Left lobe of liver (tissue), 2 donors: ENCODE results near the gene MAZ. TPM values are rescaled to one million over a fixed set of nuclear protein-coding genes. Genes with fewer than 3 reads are reported as not detected.
A peak's percentile ranks its signal among the peaks of the same experiment; 100 is the strongest.
"Not testable (repeated sequence)": the region's sequence is repeated elsewhere in the genome, so short reads cannot be mapped to it uniquely, and the experiment has no call there.

ENCODE experiments used
- ATAC-seq: fragments of 200-7000 bp; cut with Tn5 transposase; one replicate; pipeline ENCODE4 v1.9.1; 2020; ENCODE audit warnings: mild to moderate bottlenecking, moderate library complexity
- DNase-seq: peaks from one replicate; pipeline ENCODE4 v3.0.0-alpha.2; 2020; ENCODE audit warnings: low spot score
- total RNA-seq: library from RNA; stranded (reverse); gene quantifications from one replicate; pipeline ENCODE4 v1.2.1, GENCODE V29; 2021
- donor health status: DM: no; HTN: no; CAD: no; lungs with moderate emphysema.
- donor health status: DM: no; HTN: yes; CAD: no.

MAZ gene
- total RNA-seq, 1 donor from 2014 or later: 101 TPM

DNA sequence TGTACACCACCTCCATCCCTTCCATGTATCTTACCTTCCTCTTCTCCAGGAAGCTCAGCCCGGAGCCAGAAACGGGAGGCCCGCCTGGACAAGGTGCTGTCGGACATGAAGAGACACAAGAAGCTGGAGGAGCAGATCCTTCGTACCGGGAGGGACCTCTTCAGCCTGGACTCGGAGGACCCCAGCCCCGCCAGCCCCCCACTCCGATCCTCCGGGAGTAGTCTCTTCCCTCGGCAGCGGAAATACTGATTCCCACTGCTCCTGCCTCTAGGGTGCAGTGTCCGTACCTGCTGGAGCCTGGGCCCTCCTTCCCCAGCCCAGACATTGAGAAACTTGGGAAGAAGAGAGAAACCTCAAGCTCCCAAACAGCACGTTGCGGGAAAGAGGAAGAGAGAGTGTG lies 13.2 kb downstream of the MAZ start:
- no peak for DNase-seq
- no peak for ATAC-seq

DNA sequence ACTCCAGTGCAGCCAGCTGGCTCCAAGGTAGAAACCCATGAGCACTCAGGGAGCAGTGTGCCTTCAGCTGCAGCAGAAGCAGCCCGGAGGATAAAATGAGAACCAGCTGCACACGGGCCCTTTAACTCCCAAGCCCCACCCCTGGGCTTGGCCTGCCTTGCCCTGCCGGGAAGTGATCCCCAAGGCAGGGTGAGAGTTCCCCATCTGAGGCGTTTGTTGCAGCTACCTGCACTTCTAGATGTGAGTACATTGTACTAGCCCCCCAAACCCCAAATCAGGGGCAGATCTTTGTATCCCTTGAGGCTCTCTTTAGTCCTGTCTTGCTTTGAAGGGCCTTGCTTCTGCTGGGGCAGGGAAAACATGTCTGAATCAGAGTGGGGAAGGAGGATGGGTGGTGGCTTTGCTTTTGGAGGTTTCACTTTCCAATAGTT lies 14.0 kb downstream of the MAZ start, which contains the start of gene MVP:
Gene MVP, plus strand, starts transcription at position 192 of the 431 bp plus-strand sequence. CDS start 10,088 bp downstream, outside the sequence.
- DNase-seq: peak; percentile 76
- peak; percentile 51 for ATAC-seq

DNA sequence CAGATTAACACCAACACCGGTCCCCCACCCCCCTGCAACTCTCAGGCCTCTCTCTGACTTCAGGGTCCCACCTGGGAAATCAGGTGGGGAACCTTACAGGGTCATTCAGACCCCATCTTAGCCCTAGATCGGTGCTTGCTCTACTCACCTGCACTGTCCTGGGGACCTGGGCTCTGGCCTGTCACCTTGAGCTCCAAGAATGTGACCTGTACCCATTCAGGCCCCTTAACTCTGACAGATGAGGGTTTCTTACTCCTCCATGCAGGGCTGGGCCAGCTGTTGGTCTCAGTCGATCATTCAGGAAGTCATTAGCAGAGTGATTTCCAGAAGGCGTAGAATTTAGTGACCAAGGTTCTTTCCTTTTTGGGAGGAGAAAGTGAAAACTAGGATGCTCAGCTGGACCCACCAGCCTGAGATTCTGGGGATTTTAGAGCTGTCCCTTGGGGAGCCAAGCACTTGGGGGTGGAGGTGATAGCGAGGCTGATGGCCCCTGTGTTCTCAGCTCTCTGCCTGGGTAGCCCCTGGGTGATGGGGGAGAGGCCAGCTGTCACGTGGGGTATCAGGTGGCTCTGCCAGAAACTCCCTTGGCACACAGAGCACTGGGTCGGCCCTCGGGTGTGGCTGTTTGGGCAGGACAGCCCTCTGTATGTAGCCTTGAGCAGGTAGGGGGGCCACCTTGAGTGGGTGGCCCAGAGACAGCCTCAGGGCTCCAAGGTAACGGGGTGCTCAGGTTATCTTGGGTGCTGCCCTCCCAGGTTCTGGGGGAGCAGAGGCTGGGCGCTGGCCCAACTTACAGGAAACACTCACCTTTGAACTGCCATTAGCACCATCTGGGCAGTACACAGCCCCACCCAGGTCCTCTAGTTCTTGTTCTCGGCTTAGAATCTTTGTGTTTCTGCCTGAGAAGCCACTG lies 14.7 kb downstream of the MAZ start:
- DNase-seq (peak; percentile 74), ATAC-seq (peak; percentile 59)

GRCh38 chr16:29821643-29822115 lies 15.3 kb downstream of the MAZ start:
- no peak for DNase-seq
- no peak for ATAC-seq

DNA sequence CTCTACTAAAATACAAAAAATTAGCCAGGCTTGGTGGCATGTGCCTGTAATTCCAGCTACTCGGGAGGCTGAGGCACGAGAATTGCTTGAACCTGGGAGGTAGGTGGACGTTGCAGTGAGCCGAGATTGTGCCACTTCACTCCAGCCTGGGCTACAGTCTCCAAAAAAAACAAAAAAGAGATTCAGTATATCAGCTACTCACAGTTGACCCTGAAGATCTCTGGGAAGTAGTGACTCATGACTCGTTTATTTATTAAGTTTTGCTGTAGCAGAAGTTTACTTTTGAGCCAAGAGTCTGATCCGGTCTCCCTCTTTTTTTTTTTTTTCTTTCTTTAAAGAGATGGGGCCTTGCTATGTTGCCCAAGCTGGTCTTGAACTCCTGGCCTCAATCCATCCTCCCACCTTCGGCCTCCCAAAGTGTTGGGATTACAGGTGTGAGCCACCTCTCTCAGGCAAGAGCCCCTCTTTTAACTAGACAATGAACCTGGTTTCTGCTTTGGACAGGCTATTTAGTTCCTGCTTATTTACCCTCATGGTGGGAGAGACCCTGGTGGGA lies 18.3 kb downstream of the MAZ start:
- ATAC-seq (no peak), DNase-seq (no peak)

DNA sequence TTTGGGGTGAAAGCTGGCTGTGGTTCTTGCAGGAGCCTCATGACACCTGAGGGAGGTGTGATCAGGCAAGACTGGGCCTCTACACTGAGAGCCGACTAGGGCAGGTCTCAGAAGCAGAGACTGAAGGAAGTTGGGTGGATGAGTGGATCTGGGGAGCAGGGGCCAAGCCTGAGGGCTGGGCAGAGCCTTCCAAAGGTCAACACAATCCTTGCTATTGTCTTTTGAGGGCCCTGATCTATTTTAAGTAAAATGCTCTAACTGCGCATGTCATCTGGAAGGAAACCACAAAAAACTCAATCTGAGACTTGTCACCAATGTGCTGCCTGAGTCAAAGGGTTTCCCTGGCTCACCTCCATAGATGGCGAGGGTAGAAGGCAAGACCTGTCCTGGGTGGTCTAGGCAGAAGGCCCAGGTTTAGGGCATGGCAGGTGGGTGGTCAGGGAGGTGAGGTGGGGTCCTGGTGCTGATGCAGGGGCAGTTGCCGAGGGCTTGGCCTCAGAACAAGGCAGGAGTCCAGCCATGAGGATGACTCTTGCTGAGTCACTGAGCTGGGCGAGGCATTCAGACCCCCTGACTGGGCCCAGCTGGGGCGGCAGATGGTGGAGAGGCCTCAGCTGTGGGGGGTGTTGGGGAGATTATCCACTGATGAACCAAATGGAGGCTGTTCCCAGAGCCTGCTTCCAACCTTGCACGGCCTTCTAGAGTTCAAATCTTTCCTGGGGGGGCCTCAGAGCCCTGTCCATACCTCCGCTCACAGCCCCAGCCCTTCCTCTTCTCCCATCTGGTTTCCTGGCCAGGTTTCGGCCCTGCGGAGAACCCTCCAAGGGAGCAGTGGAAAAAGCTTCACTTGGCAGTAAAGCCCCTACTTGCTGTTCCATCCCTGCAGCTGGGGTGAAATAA lies 19.1 kb downstream of the MAZ start:
- ATAC-seq (no peak), DNase-seq (no peak)

DNA sequence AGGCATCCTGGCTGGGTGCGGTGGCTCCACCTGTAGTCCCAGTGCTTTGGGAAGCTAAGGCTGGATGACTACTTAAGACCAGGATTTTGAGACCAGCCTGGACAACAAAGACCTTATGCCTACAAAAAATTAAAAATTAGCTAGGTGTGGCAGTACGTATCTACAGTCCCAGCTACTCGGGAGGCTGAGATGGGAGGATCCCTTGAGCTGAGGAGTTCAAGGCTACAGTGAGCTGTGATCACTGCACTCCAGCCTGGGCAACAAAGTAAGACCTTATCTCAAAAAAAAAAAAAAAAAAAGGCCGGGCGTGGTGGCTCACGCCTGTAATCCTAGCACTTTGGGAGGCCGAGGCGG lies 20.0 kb downstream of the MAZ start:
- DNase-seq (no peak), ATAC-seq (no peak)

DNA sequence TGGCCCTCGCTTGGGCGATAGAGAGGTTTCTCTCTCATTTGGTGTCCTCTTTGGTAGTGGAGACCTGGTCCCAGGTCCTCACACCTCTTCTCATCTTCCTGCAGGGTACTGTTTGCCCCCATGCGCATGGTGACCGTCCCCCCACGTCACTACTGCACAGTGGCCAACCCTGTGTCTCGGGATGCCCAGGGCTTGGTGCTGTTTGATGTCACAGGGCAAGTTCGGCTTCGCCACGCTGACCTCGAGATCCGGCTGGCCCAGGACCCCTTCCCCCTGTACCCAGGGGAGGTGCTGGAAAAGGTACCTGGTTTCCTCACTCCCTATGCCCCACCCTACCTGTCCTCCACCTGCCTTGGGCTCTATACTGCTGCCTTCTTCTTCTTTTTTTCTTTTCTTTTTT lies 24.4 kb downstream of the MAZ start:
- ATAC-seq: no peak
- no peak for DNase-seq

DNA sequence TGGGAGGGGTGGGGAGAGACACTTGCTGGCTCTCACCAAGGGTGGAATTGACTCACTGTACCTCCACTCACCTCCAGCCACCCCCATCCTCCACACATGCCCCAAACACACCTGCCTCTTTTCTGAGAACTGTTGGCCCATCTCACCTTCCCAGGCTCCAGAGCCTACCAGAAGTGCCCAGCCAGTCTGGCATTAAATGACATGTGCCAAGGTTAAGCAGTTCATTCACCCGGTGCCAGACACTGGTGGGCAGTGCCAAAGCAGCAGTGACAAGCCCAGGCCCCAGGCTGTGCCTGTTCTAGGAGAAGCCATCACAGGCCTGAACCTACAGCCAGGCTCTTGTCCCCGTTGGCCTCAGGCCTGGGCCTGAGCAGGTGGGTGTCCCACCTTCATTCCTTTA lies 25.2 kb downstream of the MAZ start:
- ATAC-seq: peak; percentile 78
- peak; percentile 64 for DNase-seq

DNA sequence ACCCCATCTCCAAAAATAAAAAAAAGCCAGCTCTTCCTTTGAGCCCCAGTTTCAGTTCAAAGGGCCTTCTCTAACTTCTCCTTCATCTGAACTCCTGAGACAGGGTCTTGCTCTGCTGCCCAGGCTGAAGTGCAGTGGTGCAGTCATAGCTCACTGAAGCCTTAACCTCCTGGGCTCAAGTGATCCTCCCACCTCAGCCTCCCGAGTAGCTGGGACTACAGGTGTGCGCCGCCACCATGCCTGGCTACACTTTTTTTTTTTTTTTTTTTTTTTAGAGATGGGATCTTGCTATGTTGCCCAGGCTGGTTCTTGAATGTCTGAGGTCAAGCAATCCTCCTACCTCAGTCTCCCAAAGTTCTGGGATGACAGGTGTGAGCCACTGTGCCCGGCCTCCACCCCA lies 26.9 kb downstream of the MAZ start:
- not testable (repeated sequence) for ATAC-seq, DNase-seq

GRCh38 chr16:29834079-29834478 lies 27.8 kb downstream of the MAZ start:
- DNase-seq (no peak), ATAC-seq (no peak)

- ATAC-seq: no peak
- no peak for DNase-seq
Measured at GRCh38 chr16:29835926-29836325, 29.6 kb downstream of the MAZ start.

GRCh38 chr16:29836623-29837022 lies 30.3 kb downstream of the MAZ start:
- DNase-seq: no peak
- no peak for ATAC-seq

DNA sequence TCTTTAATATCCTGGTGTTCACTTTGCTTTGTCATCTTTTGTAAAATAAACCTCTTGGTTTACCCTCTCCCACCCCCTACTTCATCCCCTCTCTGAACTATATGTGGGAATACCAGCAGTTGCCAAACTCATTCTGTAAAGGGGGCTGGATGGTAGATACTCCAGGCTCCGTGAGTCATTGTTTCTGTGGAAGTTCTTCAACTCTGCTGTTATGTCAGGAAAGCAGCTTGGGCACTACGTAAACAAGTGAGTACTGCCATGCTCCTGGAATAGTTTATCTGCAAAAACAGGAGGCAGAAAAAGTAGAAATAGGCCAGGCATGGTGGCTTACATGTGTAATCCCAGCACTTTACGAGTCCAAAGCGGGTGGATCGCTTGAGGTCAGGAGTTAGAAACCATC lies 31.5 kb downstream of the MAZ start:
- ATAC-seq (no peak), DNase-seq (no peak)

DNA sequence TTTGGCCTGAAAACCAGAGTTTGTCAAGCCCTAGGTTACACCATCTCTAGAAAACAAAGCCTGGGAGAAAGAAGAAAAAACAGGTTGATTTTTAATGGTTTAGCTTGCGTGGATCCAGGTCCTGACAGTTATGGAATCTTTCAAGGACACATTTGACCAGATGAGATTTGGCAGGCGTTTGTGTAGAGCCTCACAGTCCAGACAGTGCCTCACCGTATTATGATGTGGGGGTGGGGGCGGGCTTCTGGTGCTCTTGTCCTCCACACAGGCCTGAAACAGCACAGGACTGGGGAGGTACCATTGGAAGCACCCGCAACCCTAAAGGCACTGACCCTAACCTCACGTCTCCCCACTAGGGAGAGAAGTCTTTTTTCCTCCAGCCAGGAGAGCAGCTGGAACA lies 33.5 kb downstream of the MAZ start:
- no peak for DNase-seq

DNA sequence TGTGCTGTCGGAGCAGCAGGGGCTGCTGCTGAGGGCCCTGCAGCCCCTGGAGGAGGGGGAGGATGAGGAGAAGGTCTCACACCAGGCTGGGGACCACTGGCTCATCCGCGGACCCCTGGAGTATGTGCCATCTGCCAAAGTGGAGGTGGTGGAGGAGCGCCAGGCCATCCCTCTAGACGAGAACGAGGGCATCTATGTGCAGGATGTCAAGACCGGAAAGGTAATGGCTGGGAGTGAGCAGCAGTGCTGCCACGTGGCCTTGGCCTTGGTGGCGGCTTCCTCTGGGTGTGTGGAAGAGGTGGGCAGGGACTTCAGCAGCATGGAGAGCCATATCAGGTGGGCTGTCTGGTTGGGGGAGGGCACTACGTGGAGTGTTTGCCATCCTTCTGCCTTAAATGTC lies 33.9 kb downstream of the MAZ start:
- DNase-seq (no peak), ATAC-seq (no peak)

More for the DNA sequence above, 33.5 kb downstream of the MAZ start:
- no peak for ATAC-seq

- ATAC-seq (no peak), DNase-seq (no peak)
Measured at GRCh38 chr16:29841631-29842030, 35.3 kb downstream of the MAZ start.

- no peak for DNase-seq
- no peak for ATAC-seq
Measured at GRCh38 chr16:29842732-29843346, 36.5 kb downstream of the MAZ start.

GRCh38 chr16:29843931-29844330 lies 37.6 kb downstream of the MAZ start:
- ATAC-seq (no peak), DNase-seq (no peak)

DNA sequence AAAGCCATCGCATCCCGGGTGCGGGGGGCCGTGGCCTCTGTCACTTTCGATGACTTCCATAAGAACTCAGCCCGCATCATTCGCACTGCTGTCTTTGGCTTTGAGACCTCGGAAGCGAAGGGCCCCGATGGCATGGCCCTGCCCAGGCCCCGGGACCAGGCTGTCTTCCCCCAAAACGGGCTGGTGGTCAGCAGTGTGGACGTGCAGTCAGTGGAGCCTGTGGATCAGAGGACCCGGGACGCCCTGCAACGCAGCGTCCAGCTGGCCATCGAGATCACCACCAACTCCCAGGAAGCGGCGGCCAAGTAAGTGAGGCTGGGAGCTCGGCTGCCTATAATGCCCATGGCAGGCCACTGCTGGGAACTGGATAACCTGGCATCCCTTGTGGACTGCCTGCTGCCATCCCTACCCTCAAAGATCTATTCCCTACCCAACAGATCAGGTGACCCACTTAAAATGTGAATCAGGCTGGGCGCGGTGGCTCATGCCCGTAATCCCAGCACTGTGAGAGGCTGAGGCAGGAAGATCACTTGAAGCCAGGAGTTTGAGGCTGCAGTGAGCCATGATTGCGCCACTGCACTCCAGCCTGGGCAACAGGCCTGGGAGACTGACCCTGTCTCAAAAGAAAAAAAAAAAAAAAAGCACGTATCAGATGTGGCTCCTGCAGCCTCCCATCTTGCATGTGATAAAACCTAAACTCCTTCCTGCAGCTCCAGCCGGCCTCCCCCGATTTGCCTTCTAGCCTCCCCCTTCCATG lies 38.4 kb downstream of the MAZ start:
- ATAC-seq: no peak
- DNase-seq: no peak
